ENCODE measurements around the gene PLEKHA5. TPM values are rescaled to one million over a fixed set of nuclear protein-coding genes. Genes with fewer than 3 reads are reported as not detected.

PLEKHA5 gene
- polyA plus RNA-seq, 3 donors = 0.35 to 0.79 (median 0.41) TPM

- Mint-ChIP-seq H3K9me3 (peaks cover 0 to 1% (median 0%) of the 10 kb centered on the region in 7 donors), H3K36me3 (no peaks in the 10 kb centered on the region), H3K27ac (no peak overlapping the region), H3K27me3 (ENCODE audit: low read depth in 3 of 3) (peaks cover 0 to 2% (median 0%) of the 10 kb centered on the region in 3 donors), H3K4me3 (no peak overlapping the region), H3K4me1 (no peaks in the 10 kb centered on the region)
- Histone ChIP-seq H3K9ac (ENCODE audit: insufficient read depth, low read length, poor library complexity, severe bottlenecking) (no peak overlapping the region), H3K4me1 (ENCODE audit: control insufficient read depth in 1 of 2, insufficient read depth in 2 of 2, low read length in 2 of 2) (no peaks in the 10 kb centered on the region), H3K4me3 (replicated peaks in 1 of 3; ENCODE audit: low read depth in 2 of 3, low read length in 3 of 3) (no peak overlapping the region), H3K79me2 (ENCODE audit: insufficient read depth, low read length) (no peaks in the 10 kb centered on the region), H4K20me1 (ENCODE audit: insufficient read depth, low read length) (no peaks in the 10 kb centered on the region), H3K27me3 (ENCODE audit: control insufficient read depth in 2 of 2, insufficient read depth in 2 of 2, low read length in 2 of 2) (no peaks in the 10 kb centered on the region), H3K36me3 (replicated peaks in 1 of 2; ENCODE audit: control insufficient read depth in 1 of 2, insufficient read depth in 2 of 2, low read length in 2 of 2) (no peaks in the 10 kb centered on the region), H3K27ac (ENCODE audit: low read depth in 1 of 2, low read length in 2 of 2) (no peak overlapping the region), H2AFZ (ENCODE audit: insufficient read depth, low read depth, low read length, poor library complexity, severe bottlenecking) (no peak overlapping the region), H3K4me2 (replicated peaks; ENCODE audit: extremely low read depth, low read length, poor library complexity, severe bottlenecking) (no peak overlapping the region), H3K9me3 (replicated peaks in 1 of 2; ENCODE audit: control insufficient read depth in 1 of 2, insufficient read depth in 1 of 2, low read length in 2 of 2) (no peaks in the 10 kb centered on the region)
- no peak for TF ChIP-seq CTCF (IDR thresholded peaks at IDR 0.05)
- intact Hi-C loops (cut with micrococcal nuclease) = loop anchor here in 1 of 2 donors (10.0 kb wide), 1 partner anchor 1045 kb away; no protein-coding TSS in a partner anchor
- WGBS (ENCODE audit: insufficient coverage) = 36% methylated on average over 3 of the region's 3 CpGs
- no peak for DNase-seq
These were observed 170.2 kb downstream of the PLEKHA5 start for GRCh38 chr12:19299765-19300164.

- TF ChIP-seq CTCF (IDR thresholded peaks at IDR 0.05) = no peak
- no peak for DNase-seq
- no peak overlapping the region for H3K27ac Mint-ChIP-seq
- no peak overlapping the region for H3K4me3 Mint-ChIP-seq
- Histone ChIP-seq H3K9me3 (replicated peaks in 1 of 2; ENCODE audit: control insufficient read depth in 1 of 2, insufficient read depth in 1 of 2, low read length in 2 of 2) (peaks cover 0 to 8% of the 10 kb centered on the region in 2 donors), H3K4me1 (ENCODE audit: control insufficient read depth in 1 of 2, insufficient read depth in 2 of 2, low read length in 2 of 2) (no peaks in the 10 kb centered on the region), H4K20me1 (ENCODE audit: insufficient read depth, low read length) (no peaks in the 10 kb centered on the region), H3K27ac (ENCODE audit: low read depth in 1 of 2, low read length in 2 of 2) (no peak overlapping the region), H2AFZ (ENCODE audit: insufficient read depth, low read depth, low read length, poor library complexity, severe bottlenecking) (no peak overlapping the region), H3K27me3 (ENCODE audit: control insufficient read depth in 2 of 2, insufficient read depth in 2 of 2, low read length in 2 of 2) (no peaks in the 10 kb centered on the region), H3K36me3 (replicated peaks in 1 of 2; ENCODE audit: control insufficient read depth in 1 of 2, insufficient read depth in 2 of 2, low read length in 2 of 2) (no peaks in the 10 kb centered on the region), H3K4me3 (replicated peaks in 1 of 3; ENCODE audit: low read depth in 2 of 3, low read length in 3 of 3) (no peak overlapping the region), H3K79me2 (ENCODE audit: insufficient read depth, low read length) (no peaks in the 10 kb centered on the region), H3K9ac (ENCODE audit: insufficient read depth, low read length, poor library complexity, severe bottlenecking) (no peak overlapping the region), H3K4me2 (replicated peaks; ENCODE audit: extremely low read depth, low read length, poor library complexity, severe bottlenecking) (no peak overlapping the region)
- intact Hi-C loops (cut with micrococcal nuclease) = no loop called here
- no peaks in the 10 kb centered on the region for H3K36me3 Mint-ChIP-seq
- peaks cover 0 to 10% (median 9%) of the 10 kb centered on the region in 7 donors for H3K9me3 Mint-ChIP-seq
- H3K27me3 Mint-ChIP-seq (ENCODE audit: low read depth in 3 of 3) = peaks cover 0 to 2% (median 0%) of the 10 kb centered on the region in 3 donors
- H3K4me1 Mint-ChIP-seq = no peaks in the 10 kb centered on the region
These were observed 171.7 kb downstream of the PLEKHA5 start for GRCh38 chr12:19301223-19301622.
